ENCODE measurements around the gene CBX2. TPM values are rescaled to one million over a fixed set of nuclear protein-coding genes. Genes with fewer than 3 reads are reported as not detected.

Gene CBX2
- total RNA-seq, 1 donor from 2014 or later = 9.5 TPM

- no peak for DNase-seq (ENCODE audit: low read depth, low spot score)
Measured at GRCh38 chr17:79799174-79799537, 21.2 kb downstream of the CBX2 start.

- no peak for DNase-seq (ENCODE audit: low read depth, low spot score)
Measured at GRCh38 chr17:79799538-79800324, 21.8 kb downstream of the CBX2 start.

- no peak for DNase-seq (ENCODE audit: low read depth, low spot score)
Measured at GRCh38 chr17:79800325-79801155, 22.6 kb downstream of the CBX2 start.

- no peak for DNase-seq (ENCODE audit: low read depth, low spot score)
Measured at GRCh38 chr17:79801156-79802038, 23.4 kb downstream of the CBX2 start.

GRCh38 chr17:79802039-79802735, 24.2 kb downstream of the CBX2 start:
- DNase-seq (ENCODE audit: low read depth, low spot score) = no peak

- DNase-seq (ENCODE audit: low read depth, low spot score) = no peak
Measured at GRCh38 chr17:79802736-79803420, 24.9 kb downstream of the CBX2 start.

- DNase-seq (ENCODE audit: low read depth, low spot score) = no peak
Measured at GRCh38 chr17:79803421-79803996, 25.6 kb downstream of the CBX2 start.

- DNase-seq (ENCODE audit: low read depth, low spot score) = no peak
Measured at GRCh38 chr17:79803997-79804855, 26.3 kb downstream of the CBX2 start.

- no peak for DNase-seq (ENCODE audit: low read depth, low spot score)
Measured at GRCh38 chr17:79804856-79805696, 27.1 kb downstream of the CBX2 start.

GRCh38 chr17:79806446-79806760, 28.5 kb downstream of the CBX2 start:
- DNase-seq (ENCODE audit: low read depth, low spot score) = no peak

- no peak for DNase-seq (ENCODE audit: low read depth, low spot score)
Measured at GRCh38 chr17:79806863-79807720, 29.1 kb downstream of the CBX2 start.

- no peak for DNase-seq (ENCODE audit: low read depth, low spot score)
Measured at GRCh38 chr17:79808763-79809529, 31.0 kb downstream of the CBX2 start.

- no peak for DNase-seq (ENCODE audit: low read depth, low spot score)
Measured at GRCh38 chr17:79809530-79810129, 31.7 kb downstream of the CBX2 start.

GRCh38 chr17:79810130-79811010, 32.4 kb downstream of the CBX2 start:
- peak; percentile 29 for DNase-seq (ENCODE audit: low read depth, low spot score)
